Measurements from ENCODE around the gene MAML3.
A peak's percentile ranks its signal among the peaks of the same experiment; 100 is the strongest.

Gene MAML3

GRCh38 chr4:140099983-140100382, 54.0 kb downstream of the MAML3 start:
- no peaks in the 10 kb centered on the region for H3K36me3 ChIP-seq (ENCODE audit: low read depth)
- ATAC-seq (ENCODE audit: low read depth) (no peak), DNase-seq (ENCODE audit: low spot score) (no peak)
- peak overlapping the region; percentile 51 for H3K27ac ChIP-seq (ENCODE audit: poor library complexity, severe bottlenecking)
- H3K9me3 ChIP-seq (ENCODE audit: severe bottlenecking): no peaks in the 10 kb centered on the region
- peaks cover 63% of the 10 kb centered on the region for H3K4me1 ChIP-seq (ENCODE audit: insufficient read depth, poor library complexity, severe bottlenecking)
- H3K4me3 ChIP-seq (ENCODE audit: severe bottlenecking): no peak overlapping the region
- no peaks in the 10 kb centered on the region for H3K27me3 ChIP-seq (ENCODE audit: insufficient read depth, poor library complexity, severe bottlenecking)
- TF ChIP-seq, protein P1, sequence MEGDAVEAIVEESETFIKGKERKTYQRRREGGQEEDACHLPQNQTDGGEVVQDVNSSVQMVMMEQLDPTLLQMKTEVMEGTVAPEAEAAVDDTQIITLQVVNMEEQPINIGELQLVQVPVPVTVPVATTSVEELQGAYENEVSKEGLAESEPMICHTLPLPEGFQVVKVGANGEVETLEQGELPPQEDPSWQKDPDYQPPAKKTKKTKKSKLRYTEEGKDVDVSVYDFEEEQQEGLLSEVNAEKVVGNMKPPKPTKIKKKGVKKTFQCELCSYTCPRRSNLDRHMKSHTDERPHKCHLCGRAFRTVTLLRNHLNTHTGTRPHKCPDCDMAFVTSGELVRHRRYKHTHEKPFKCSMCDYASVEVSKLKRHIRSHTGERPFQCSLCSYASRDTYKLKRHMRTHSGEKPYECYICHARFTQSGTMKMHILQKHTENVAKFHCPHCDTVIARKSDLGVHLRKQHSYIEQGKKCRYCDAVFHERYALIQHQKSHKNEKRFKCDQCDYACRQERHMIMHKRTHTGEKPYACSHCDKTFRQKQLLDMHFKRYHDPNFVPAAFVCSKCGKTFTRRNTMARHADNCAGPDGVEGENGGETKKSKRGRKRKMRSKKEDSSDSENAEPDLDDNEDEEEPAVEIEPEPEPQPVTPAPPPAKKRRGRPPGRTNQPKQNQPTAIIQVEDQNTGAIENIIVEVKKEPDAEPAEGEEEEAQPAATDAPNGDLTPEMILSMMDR (IDR thresholded peaks at IDR 0.05; ENCODE audit: poor library complexity, severe bottlenecking): no peak

DNA sequence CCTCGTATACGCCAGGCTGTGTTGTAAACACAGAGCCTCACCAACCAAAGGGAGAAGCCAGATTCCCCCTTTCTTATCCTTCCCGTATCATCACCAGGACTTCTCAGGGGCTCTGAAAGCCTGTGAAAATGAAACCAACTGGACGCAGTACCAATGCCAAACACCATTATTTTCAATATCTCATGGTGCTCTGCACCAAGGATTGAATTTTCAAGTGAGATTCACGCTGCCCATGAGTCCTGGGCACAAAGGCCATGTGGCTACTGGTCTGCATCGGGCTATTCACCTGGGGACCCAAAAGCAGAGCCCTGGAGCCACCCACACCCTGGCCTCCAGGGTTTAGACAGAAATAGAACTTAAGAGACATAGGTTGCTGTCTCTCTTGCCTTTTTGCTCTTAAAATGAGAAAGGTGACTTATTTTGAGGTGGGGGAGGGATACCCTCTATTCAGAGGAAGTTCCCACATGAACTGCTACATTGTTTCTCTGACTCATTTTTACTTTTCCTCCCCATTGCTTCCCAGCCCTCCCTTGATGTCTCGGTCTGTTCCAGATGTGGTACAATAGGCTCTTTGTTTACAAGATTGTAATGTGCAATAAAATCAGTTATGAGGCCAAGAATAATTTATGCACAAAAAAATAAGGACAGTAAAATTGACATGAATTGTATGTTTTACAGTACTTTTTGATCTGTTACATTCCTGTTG, 55.4 kb downstream of the MAML3 start:
- H3K27ac ChIP-seq (ENCODE audit: poor library complexity, severe bottlenecking): peak overlapping the region; percentile 51

GRCh38 chr4:140097572-140097971, 56.4 kb downstream of the MAML3 start:
- peak overlapping the region; percentile 51 for H3K27ac ChIP-seq (ENCODE audit: poor library complexity, severe bottlenecking)
- no peak overlapping the region for H3K4me3 ChIP-seq (ENCODE audit: severe bottlenecking)
- TF ChIP-seq, protein P1 (IDR thresholded peaks at IDR 0.05; ENCODE audit: poor library complexity, severe bottlenecking): no peak
- no peak for DNase-seq (ENCODE audit: low spot score)
- no peaks in the 10 kb centered on the region for H3K36me3 ChIP-seq (ENCODE audit: low read depth)
- H3K9me3 ChIP-seq (ENCODE audit: severe bottlenecking): no peaks in the 10 kb centered on the region
- no peak for ATAC-seq (ENCODE audit: low read depth)
- H3K4me1 ChIP-seq (ENCODE audit: insufficient read depth, poor library complexity, severe bottlenecking): peaks cover 62% of the 10 kb centered on the region
- H3K27me3 ChIP-seq (ENCODE audit: insufficient read depth, poor library complexity, severe bottlenecking): no peaks in the 10 kb centered on the region

More for the DNA sequence above, 55.4 kb downstream of the MAML3 start:
- H3K27me3 ChIP-seq (ENCODE audit: insufficient read depth, poor library complexity, severe bottlenecking): no peaks in the 10 kb centered on the region
- TF ChIP-seq, protein P1 (IDR thresholded peaks at IDR 0.05; ENCODE audit: poor library complexity, severe bottlenecking): no peak
- DNase-seq (ENCODE audit: low spot score) (no peak), ATAC-seq (ENCODE audit: low read depth) (peak; percentile 54)
- H3K4me3 ChIP-seq (ENCODE audit: severe bottlenecking): no peak overlapping the region
- peaks cover 66% of the 10 kb centered on the region for H3K4me1 ChIP-seq (ENCODE audit: insufficient read depth, poor library complexity, severe bottlenecking)
- H3K36me3 ChIP-seq (ENCODE audit: low read depth): no peaks in the 10 kb centered on the region
- no peaks in the 10 kb centered on the region for H3K9me3 ChIP-seq (ENCODE audit: severe bottlenecking)

GRCh38 chr4:140096921-140097320, 57.1 kb downstream of the MAML3 start:
- no peak overlapping the region for H3K4me3 ChIP-seq (ENCODE audit: severe bottlenecking)
- H3K36me3 ChIP-seq (ENCODE audit: low read depth): no peaks in the 10 kb centered on the region
- no peak for DNase-seq (ENCODE audit: low spot score)
- TF ChIP-seq, protein P1 (IDR thresholded peaks at IDR 0.05; ENCODE audit: poor library complexity, severe bottlenecking): no peak
- no peaks in the 10 kb centered on the region for H3K27me3 ChIP-seq (ENCODE audit: insufficient read depth, poor library complexity, severe bottlenecking)
- no peak for ATAC-seq (ENCODE audit: low read depth)
- H3K27ac ChIP-seq (ENCODE audit: poor library complexity, severe bottlenecking): peak overlapping the region; percentile 51
- peaks cover 62% of the 10 kb centered on the region for H3K4me1 ChIP-seq (ENCODE audit: insufficient read depth, poor library complexity, severe bottlenecking)
- no peaks in the 10 kb centered on the region for H3K9me3 ChIP-seq (ENCODE audit: severe bottlenecking)

DNA sequence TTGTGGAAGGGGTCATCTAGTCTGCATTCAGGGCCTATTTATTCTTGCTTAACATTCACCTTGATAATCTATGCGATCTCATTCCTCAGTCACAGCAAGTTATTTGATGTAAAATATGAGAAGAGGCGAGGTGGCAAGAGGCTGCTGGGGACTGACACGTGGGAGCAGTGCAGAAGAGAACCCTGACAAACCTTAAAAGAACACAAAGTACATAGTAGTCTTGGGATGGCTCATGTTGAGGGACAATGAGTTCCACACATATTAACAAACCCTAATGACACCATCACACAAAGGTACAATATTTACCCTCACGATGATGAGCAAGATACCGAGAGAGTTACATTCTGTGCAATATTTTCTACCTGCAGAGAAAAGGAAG, 57.5 kb downstream of the MAML3 start:
- peak overlapping the region; percentile 51 for H3K27ac ChIP-seq (ENCODE audit: poor library complexity, severe bottlenecking)
- no peaks in the 10 kb centered on the region for H3K36me3 ChIP-seq (ENCODE audit: low read depth)
- H3K9me3 ChIP-seq (ENCODE audit: severe bottlenecking): no peaks in the 10 kb centered on the region
- H3K4me1 ChIP-seq (ENCODE audit: insufficient read depth, poor library complexity, severe bottlenecking): peaks cover 62% of the 10 kb centered on the region
- H3K27me3 ChIP-seq (ENCODE audit: insufficient read depth, poor library complexity, severe bottlenecking): no peaks in the 10 kb centered on the region
- TF ChIP-seq, protein P1 (IDR thresholded peaks at IDR 0.05; ENCODE audit: poor library complexity, severe bottlenecking): no peak
- ATAC-seq (ENCODE audit: low read depth) (no peak), DNase-seq (ENCODE audit: low spot score) (no peak)
- no peak overlapping the region for H3K4me3 ChIP-seq (ENCODE audit: severe bottlenecking)

Data from RWPE2 (cell line).